ENCODE results near the gene METTL6.

GRCh38 chr3:15375461-15376000 is 51.8 kb downstream of the METTL6 start:
- TF ChIP-seq CTCF (IDR thresholded peaks at IDR 0.05) (no peak), POLR2A (IDR thresholded peaks at IDR 0.05) (no peak)
